PC-3 (cell line): ENCODE measurements around the gene SOX6. TPM values are rescaled to one million over a fixed set of nuclear protein-coding genes. Genes with fewer than 3 reads are reported as not detected.

Experiments
- ATAC-seq: fragments of 200-7000 bp; cut with Tn5 transposase; 2 replicates; pipeline ENCODE4 v1.9.1; 2020; ENCODE audit warnings: mild to moderate bottlenecking, moderate library complexity
- BruUV-seq: library from RNA; stranded (reverse); fragments of 400-500 nt; replicated peaks from 2 replicates; lab custom pipeline; 2021; lab: Mats Ljungman, UMichigan
- CTCF ChIA-PET: fragments of 300-600 bp; sonication (Branson Sonifier 250); formaldehyde crosslinking; loops from one replicate; lab custom pipeline; 2022; ENCODE audit warnings: antibody characterized with exemption; lab: Charles Lee
- POLR2A ChIA-PET: fragments of 300-600 bp; sonication (Branson Sonifier 250); formaldehyde crosslinking; loops from one replicate; lab custom pipeline; 2022; ENCODE audit warnings: antibody characterized with exemption; ENCODE audit not compliant: unreplicated experiment; lab: Charles Lee
- DNase-seq: peaks from one replicate; pipeline ENCODE4 v3.0.0-alpha.2; 2015
- H2AFZ ChIP-seq: fragments of 300-600 bp; sonication (generic); 2 replicates; pipeline ENCODE4 v1.6.0; 2016; ENCODE audit warnings: antibody characterized with exemption, low read length
- H3F3A ChIP-seq: fragments of 300-600 bp; sonication (generic); one replicate; pipeline ENCODE4 v1.6.0; 2017; ENCODE audit warnings: antibody characterized with exemption, low read length, control low read depth, mild to moderate bottlenecking; ENCODE audit not compliant: unreplicated experiment
- H3K27ac ChIP-seq: fragments of 300-600 bp; sonication (generic); 2 replicates; pipeline ENCODE4 v1.5.1; 2016; ENCODE audit warnings: mild to moderate bottlenecking, low read length
- H3K27me3 ChIP-seq: fragments of 300-600 bp; sonication (generic); 2 replicates; pipeline ENCODE4 v1.6.1; 2016; ENCODE audit warnings: low read length, mixed read lengths
- H3K36me3 ChIP-seq: fragments of 300-600 bp; sonication (generic); 2 replicates; pipeline ENCODE4 v1.6.1; 2016; ENCODE audit warnings: low read depth, mixed run types, low read length, mixed read lengths
- H3K4me1 ChIP-seq: fragments of 300-600 bp; sonication (generic); 2 replicates; pipeline ENCODE4 v1.5.1; 2016; ENCODE audit warnings: low read length; ENCODE audit not compliant: insufficient read depth
- H3K4me2 ChIP-seq: fragments of 300-600 bp; sonication (generic); 2 replicates; pipeline ENCODE4 v1.6.0; 2016; ENCODE audit warnings: low read length
- H3K4me3 ChIP-seq: fragments of 300-600 bp; sonication (generic); 2 replicates; pipeline ENCODE4 v1.5.1; 2016; ENCODE audit warnings: mild to moderate bottlenecking, low read length, mixed read lengths
- H3K79me2 ChIP-seq: fragments of 300-600 bp; sonication (generic); 2 replicates; pipeline ENCODE4 v1.6.1; 2017; ENCODE audit warnings: low read length, mixed read lengths
- H3K9ac ChIP-seq: fragments of 300-600 bp; sonication (generic); 2 replicates; pipeline ENCODE4 v1.6.0; 2016; ENCODE audit warnings: mild to moderate bottlenecking, low read length
- H3K9me2 ChIP-seq: fragments of 300-600 bp; sonication (generic); replicated peaks from 2 replicates; pipeline ENCODE4 v1.6.1; 2016; ENCODE audit warnings: mixed run types, low read length, mixed read lengths
- H3K9me3 ChIP-seq: fragments of 300-600 bp; sonication (generic); 2 replicates; pipeline ENCODE4 v1.6.1; 2016; ENCODE audit warnings: low read length, mixed read lengths
- H4K20me1 ChIP-seq: fragments of 300-600 bp; sonication (generic); 2 replicates; pipeline ENCODE4 v1.6.1; 2016; ENCODE audit warnings: low read length, mixed read lengths
- CTCF ChIP-seq: fragments of 300-600 bp; sonication (generic); conservative IDR thresholded peaks from 2 replicates; pipeline ENCODE4 v1.5.1; 2017; ENCODE audit warnings: antibody characterized with exemption, low read depth, mild to moderate bottlenecking, low read length
- EZH2 ChIP-seq: fragments of 300-600 bp; sonication (generic); IDR thresholded peaks from one replicate; pipeline ENCODE4 v1.6.1; 2017; ENCODE audit warnings: antibody characterized with exemption, mild to moderate bottlenecking, low read length; ENCODE audit not compliant: unreplicated experiment
- EZH2phosphoT487 ChIP-seq: fragments of 300-600 bp; sonication (generic); IDR thresholded peaks from 2 replicates; pipeline ENCODE4 v1.6.1; 2018; ENCODE audit warnings: mild to moderate bottlenecking, antibody characterized with exemption, low read length, borderline replicate concordance
- intact Hi-C: fragments of 100-400 bp; cut with micrococcal nuclease; formaldehyde crosslinking; loops from 2 replicates; pipeline ENCODE4 v1.9.0; 2023
- total RNA-seq: library from RNA; depleted of rRNA; stranded (reverse); fragments of >200 nt; gene quantifications from 2 replicates; pipeline ENCODE4 v1.2.3, GENCODE V29; 2014

The SOX6 gene
- total RNA-seq, 1 experiment from 2014 or later: not detected

DNA sequence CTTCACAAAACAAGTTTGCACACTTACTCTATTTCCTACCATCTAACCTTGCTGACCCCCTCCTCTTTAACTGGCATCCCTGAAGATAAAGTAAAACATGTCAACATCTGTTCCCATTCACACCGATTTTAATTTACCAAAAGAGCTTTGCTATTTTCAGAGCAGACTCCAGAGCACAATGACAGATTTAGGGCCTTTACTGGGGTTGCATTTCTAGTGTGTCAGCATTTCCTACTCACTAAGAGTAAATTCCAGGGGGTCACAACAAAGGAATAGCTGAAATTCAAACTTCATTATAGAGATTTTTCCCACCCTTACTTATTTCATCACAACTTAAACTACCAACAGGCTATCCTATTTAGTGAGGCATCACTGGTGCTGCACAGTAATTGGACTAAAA is 60.8 kb downstream of the SOX6 start:
- Histone ChIP-seq H3K79me2 (no peaks in the 10 kb centered on the region), H3K9me3 (no peaks in the 10 kb centered on the region), H3K9me2 (no peaks in the 10 kb centered on the region), H3F3A (no peaks in the 10 kb centered on the region), H4K20me1 (no peaks in the 10 kb centered on the region), H3K4me3 (no peak overlapping the region), H3K9ac (no peak overlapping the region), H3K36me3 (no peaks in the 10 kb centered on the region), H3K4me2 (no peak overlapping the region), H3K27ac (no peak overlapping the region), H2AFZ (no peak overlapping the region), H3K27me3 (0 out of 2 replicates have a peak, but pooled peaks cover 3% of the 10 kb centered on the region), H3K4me1 (no peaks in the 10 kb centered on the region)
- TF ChIP-seq CTCF: no peak
- CTCF ChIA-PET: no interaction called here
- intact Hi-C loops: no loop called here
- ATAC-seq (no peak), DNase-seq (no peak)
- BruUV-seq: no TSS peak
- POLR2A ChIA-PET: no interaction called here

GRCh38 chr11:16293204-16293681 is 63.1 kb downstream of the SOX6 start:
- H3K9me3 ChIP-seq: no peaks in the 10 kb centered on the region
- DNase-seq (no peak), ATAC-seq (no peak)
- H3K36me3 ChIP-seq: no peaks in the 10 kb centered on the region
- intact Hi-C loops: no loop called here
- no peak overlapping the region for H2AFZ ChIP-seq
- TF ChIP-seq CTCF: no peak
- no peak for TF ChIP-seq EZH2phosphoT487
- TF ChIP-seq EZH2: no peak
- no peaks in the 10 kb centered on the region for H4K20me1 ChIP-seq
- H3K4me3 ChIP-seq: no peak overlapping the region
- no peaks in the 10 kb centered on the region for H3K9me2 ChIP-seq
- H3K79me2 ChIP-seq: no peaks in the 10 kb centered on the region
- H3F3A ChIP-seq: no peaks in the 10 kb centered on the region
- H3K4me1 ChIP-seq: no peaks in the 10 kb centered on the region
- CTCF ChIA-PET: no interaction called here
- no peak overlapping the region for H3K27ac ChIP-seq
- no TSS peak for BruUV-seq
- H3K4me2 ChIP-seq: no peak overlapping the region
- no peak overlapping the region for H3K9ac ChIP-seq
- POLR2A ChIA-PET: no interaction called here
- H3K27me3 ChIP-seq: 0 out of 2 replicates have a peak, but pooled peaks cover 3% of the 10 kb centered on the region

DNA sequence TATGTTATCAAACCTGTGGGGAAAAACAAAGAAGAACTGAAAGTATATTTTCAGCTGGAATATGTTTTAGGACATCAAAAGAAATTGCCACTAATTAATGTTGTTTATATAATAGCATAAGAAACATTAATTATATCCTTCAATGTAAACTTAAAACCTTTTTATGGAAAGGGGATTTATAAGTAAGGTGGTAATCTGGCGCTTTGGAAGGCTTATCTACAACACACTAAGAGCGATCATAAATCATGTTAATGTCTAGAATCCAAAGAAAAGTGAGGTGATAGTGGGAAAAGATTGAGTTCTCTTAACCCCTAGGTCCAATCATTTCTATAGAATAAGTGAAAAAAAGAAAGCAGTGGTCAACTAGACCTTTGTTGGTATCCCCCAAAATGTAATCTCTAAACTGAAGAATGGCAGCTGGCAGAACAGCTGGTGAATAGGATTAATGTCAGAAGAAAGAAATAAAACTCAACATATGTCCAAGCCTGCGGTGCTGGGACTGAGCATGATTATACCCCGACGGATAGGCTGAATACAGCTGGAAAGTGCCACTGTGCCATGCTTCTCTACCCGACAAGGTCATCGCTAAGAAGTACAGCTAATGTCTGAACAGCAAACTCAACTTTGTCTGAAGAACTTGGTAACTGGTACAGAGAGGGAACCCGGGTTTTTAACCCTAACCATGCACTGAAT is 64.0 kb downstream of the SOX6 start:
- intact Hi-C loops: no loop called here

More for the DNA sequence above, 64.0 kb downstream of the SOX6 start:
- no peak overlapping the region for H2AFZ ChIP-seq
- no peaks in the 10 kb centered on the region for H3K9me2 ChIP-seq
- no peaks in the 10 kb centered on the region for H3K4me1 ChIP-seq
- DNase-seq: no peak
- no peak overlapping the region for H3K4me2 ChIP-seq
- no TSS peak for BruUV-seq
- no peaks in the 10 kb centered on the region for H3K9me3 ChIP-seq
- H3K79me2 ChIP-seq: no peaks in the 10 kb centered on the region
- H3K27me3 ChIP-seq: 0 out of 2 replicates have a peak, but pooled peaks cover 3% of the 10 kb centered on the region
- no peaks in the 10 kb centered on the region for H3K36me3 ChIP-seq
- no peak overlapping the region for H3K27ac ChIP-seq
- no peaks in the 10 kb centered on the region for H4K20me1 ChIP-seq
- no peak for TF ChIP-seq EZH2
- TF ChIP-seq CTCF: no peak
- no peak for TF ChIP-seq EZH2phosphoT487
- ChIA-PET POLR2A (no interaction called here), CTCF (no interaction called here)
- ATAC-seq: no peak
- no peaks in the 10 kb centered on the region for H3F3A ChIP-seq
- no peak overlapping the region for H3K4me3 ChIP-seq
- no peak overlapping the region for H3K9ac ChIP-seq
